Keratinocyte (primary cell): ENCODE data around the gene ANGEL1. TPM values are rescaled to one million over a fixed set of nuclear protein-coding genes. Genes with fewer than 3 reads are reported as not detected.

Experiments
- DNase-seq: peaks from one replicate; pipeline ENCODE4 v3.0.0-alpha.2; 2011; ENCODE audit warnings: low read depth, missing footprints, low spot score
- FAIRE-seq: peaks from 2 replicates; lab custom pipeline; 2011; peaks lifted over from hg19 to GRCh38; lab: Jason Lieb, UNC
- H2AFZ ChIP-seq: 2 replicates; pipeline ENCODE4 v1.6.0; 2012; ENCODE audit warnings: low read length, control low read depth, inconsistent platforms; ENCODE audit not compliant: control insufficient read depth
- H3K27ac ChIP-seq: 2 replicates; pipeline ENCODE4 v1.5.1; 2011; ENCODE audit warnings: low read length; ENCODE audit not compliant: control insufficient read depth, insufficient read depth
- H3K27me3 ChIP-seq: 3 replicates; pipeline ENCODE4 v1.6.0; 2011; ENCODE audit warnings: low read length; ENCODE audit not compliant: control insufficient read depth, insufficient read depth; ENCODE audit errors: extremely low read depth
- H3K36me3 ChIP-seq, 2 experiments: 2 replicates in 1 of 2; 3 replicates in 1 of 2; pipeline ENCODE4 v1.5.1; 2011; ENCODE audit warnings: low read length in 2 of 2, mild to moderate bottlenecking in 1 of 2; ENCODE audit not compliant: control insufficient read depth in 2 of 2, insufficient read depth in 2 of 2; ENCODE audit errors: extremely low read depth in 1 of 2
- H3K4me1 ChIP-seq: 3 replicates; pipeline ENCODE4 v1.5.1; 2011; ENCODE audit warnings: low read length; ENCODE audit not compliant: control insufficient read depth, insufficient read depth; ENCODE audit errors: extremely low read depth
- H3K4me2 ChIP-seq: 3 replicates; pipeline ENCODE4 v1.6.0; 2011; ENCODE audit warnings: low read depth, low read length; ENCODE audit not compliant: control insufficient read depth, insufficient read depth; ENCODE audit errors: extremely low read depth
- H3K4me3 ChIP-seq, 3 experiments: fragments of 200-600 bp in 1 of 3; sonication (generic) in 1 of 3; 2 replicates in 2 of 3; 3 replicates in 1 of 3; pipeline ENCODE4 v1.5.1; 2011 to 2016; ENCODE audit warnings: low read length in 3 of 3, mild to moderate bottlenecking in 3 of 3, control low read depth in 2 of 3, inconsistent platforms in 1 of 3, low read depth in 1 of 3, mixed read lengths in 1 of 3, mixed run types in 1 of 3, moderate library complexity in 1 of 3; ENCODE audit not compliant: control insufficient read depth in 2 of 3, insufficient read depth in 2 of 3; ENCODE audit errors: extremely low read depth in 1 of 3
- H3K79me2 ChIP-seq: 2 replicates; pipeline ENCODE4 v1.6.0; 2012; ENCODE audit warnings: low read length; ENCODE audit not compliant: control insufficient read depth, insufficient read depth
- H3K9ac ChIP-seq: 3 replicates; pipeline ENCODE4 v1.6.0; 2011; ENCODE audit warnings: low read length; ENCODE audit not compliant: control insufficient read depth, insufficient read depth; ENCODE audit errors: extremely low read depth
- H3K9me1 ChIP-seq: 3 replicates; pipeline ENCODE4 v1.6.0; 2011; ENCODE audit warnings: low read length; ENCODE audit not compliant: control insufficient read depth, insufficient read depth; ENCODE audit errors: extremely low read depth
- H3K9me3 ChIP-seq: 2 replicates; pipeline ENCODE4 v1.5.1; 2012; ENCODE audit warnings: low read depth, low read length; ENCODE audit not compliant: control insufficient read depth
- H4K20me1 ChIP-seq: 3 replicates; pipeline ENCODE4 v1.6.0; 2011; ENCODE audit warnings: low read length; ENCODE audit not compliant: control insufficient read depth, insufficient read depth; ENCODE audit errors: extremely low read depth
- CTCF ChIP-seq, 3 experiments: IDR thresholded peaks in 1 of 3; conservative IDR thresholded peaks in 1 of 3; optimal IDR thresholded peaks in 1 of 3; 2 replicates in 2 of 3; 3 replicates in 1 of 3; pipeline versions ENCODE3 to v1.5.1; 2011; ENCODE audit warnings: low read length in 3 of 3, mild to moderate bottlenecking in 3 of 3, moderate library complexity in 2 of 3, control low read depth in 1 of 3, inconsistent platforms in 1 of 3; ENCODE audit not compliant: insufficient read depth in 2 of 3; ENCODE audit errors: extremely low read depth in 1 of 3
- EZH2 ChIP-seq: IDR thresholded peaks from one replicate; pipeline ENCODE4 v1.6.1; 2012; ENCODE audit warnings: inconsistent platforms, mild to moderate bottlenecking, low read length, moderate library complexity
- dilution Hi-C: fragments of 300-500 bp; cut with MboI; formaldehyde crosslinking; loops from one replicate; pipeline ENCODE4 v1.7.0; 2020; ENCODE audit warnings: low sequenced_read_pairs; ENCODE audit not compliant: extremely low pct_ligation_motif_present
- polyA plus RNA-seq, 5 experiments: library from polyadenylated mRNA; depleted of rRNA in 3 of 5; stranded (reverse) in 3 of 5; stranded (forward) in 1 of 5; unstranded in 1 of 5; fragments of >200 nt; gene quantifications; 1 replicate in 1 of 5; 2 replicates in 3 of 5; 3 replicates in 1 of 5; pipeline versions ENCODE4 v1.2.1 to v1.2.3, GENCODE V29; 2011 to 2012; ENCODE audit warnings: missing spikeins in 2 of 5, low read depth in 1 of 5, low replicate concordance in 1 of 5

Gene ANGEL1
- polyA plus RNA-seq, 1 donor (not counting 4 experiments of a cell fraction or from before 2014, with no cell fraction given), result 13.0 TPM

- no peak for DNase-seq
Observed at GRCh38 chr14:76829650-76830421, 17.2 kb upstream of the ANGEL1 start.

GRCh38 chr14:76829013-76829365 is 16.3 kb upstream of the ANGEL1 start:
- Histone ChIP-seq H3K27ac (no peak overlapping the region), H3K9me3 (no peaks in the 10 kb centered on the region), H3K27me3 (peaks cover 5% of the 10 kb centered on the region), H3K4me2 (no peak overlapping the region), H3K9me1 (no peaks in the 10 kb centered on the region), H3K9ac (no peak overlapping the region), H3K36me3 (no peaks in the 10 kb centered on the region), H3K79me2 (no peaks in the 10 kb centered on the region), H4K20me1 (no peaks in the 10 kb centered on the region), H2AFZ (no peak overlapping the region), H3K4me1 (no peaks in the 10 kb centered on the region), H3K4me3 (no peak overlapping the region)
- no peak for FAIRE-seq
- DNase-seq, result no peak
- dilution Hi-C loops, result no loop called here
- TF ChIP-seq CTCF (optimal IDR thresholded peaks at IDR 0.05 in 1 of 3, IDR thresholded peaks at IDR 0.05 in 1 of 3, conservative IDR thresholded peaks at IDR 0.05 in 1 of 3; ENCODE audit: extremely low read depth in 1 of 3, insufficient read depth in 2 of 3, low read length in 3 of 3) (no peak), EZH2 (no peak)

More at GRCh38 chr14:76829650-76830421, 17.2 kb upstream of the ANGEL1 start:
- dilution Hi-C loops, result no loop called here
- Histone ChIP-seq H3K9me1 (no peaks in the 10 kb centered on the region), H3K4me1 (no peaks in the 10 kb centered on the region), H3K27me3 (peaks cover 5% of the 10 kb centered on the region), H3K9me3 (no peaks in the 10 kb centered on the region), H3K36me3 (no peaks in the 10 kb centered on the region), H2AFZ (no peak overlapping the region), H4K20me1 (no peaks in the 10 kb centered on the region), H3K27ac (no peak overlapping the region), H3K4me2 (no peak overlapping the region), H3K79me2 (no peaks in the 10 kb centered on the region), H3K4me3 (no peak overlapping the region), H3K9ac (no peak overlapping the region)
- FAIRE-seq, result no peak
- TF ChIP-seq EZH2 (no peak), CTCF (optimal IDR thresholded peaks at IDR 0.05 in 1 of 3, IDR thresholded peaks at IDR 0.05 in 1 of 3, conservative IDR thresholded peaks at IDR 0.05 in 1 of 3; ENCODE audit: extremely low read depth in 1 of 3, insufficient read depth in 2 of 3, low read length in 3 of 3) (no peak)
